Skin of body (tissue), 1 donor: Measurements from ENCODE around the gene PEPD. TPM values are rescaled to one million over a fixed set of nuclear protein-coding genes. Genes with fewer than 3 reads are reported as not detected.

ENCODE experiments used
- total RNA-seq: library from RNA; depleted of rRNA; stranded (reverse); fragments of >200 nt; gene quantifications from one replicate; pipeline ENCODE4 v1.2.3, GENCODE V29; 2014

The PEPD gene
- total RNA-seq, 1 donor from 2014 or later = 26.6 TPM

Other genes with a start within 250 kb of the PEPD start
- 70.0 TPM for gene CEBPA, start 219.3 kb downstream of the PEPD start, total RNA-seq
- gene CEBPG, start 148.1 kb downstream of the PEPD start, total RNA-seq = 34.8 TPM
- gene CHST8, start 100.2 kb upstream of the PEPD start, total RNA-seq = 0.39 TPM